HG02938 (cell line): ENCODE results near the gene CDKL2.
"Not testable (repeated sequence)": the region's sequence is repeated elsewhere in the genome, so short reads cannot be mapped to it uniquely, and the experiment has no call there.

Experiments
- ATAC-seq: cut with Tn5 transposase; IDR thresholded peaks from one replicate; pipeline ENCODE4 v1.9.1; 2021; ENCODE audit warnings: mild to moderate bottlenecking, moderate library complexity; ENCODE audit not compliant: unreplicated experiment

Gene CDKL2

DNA sequence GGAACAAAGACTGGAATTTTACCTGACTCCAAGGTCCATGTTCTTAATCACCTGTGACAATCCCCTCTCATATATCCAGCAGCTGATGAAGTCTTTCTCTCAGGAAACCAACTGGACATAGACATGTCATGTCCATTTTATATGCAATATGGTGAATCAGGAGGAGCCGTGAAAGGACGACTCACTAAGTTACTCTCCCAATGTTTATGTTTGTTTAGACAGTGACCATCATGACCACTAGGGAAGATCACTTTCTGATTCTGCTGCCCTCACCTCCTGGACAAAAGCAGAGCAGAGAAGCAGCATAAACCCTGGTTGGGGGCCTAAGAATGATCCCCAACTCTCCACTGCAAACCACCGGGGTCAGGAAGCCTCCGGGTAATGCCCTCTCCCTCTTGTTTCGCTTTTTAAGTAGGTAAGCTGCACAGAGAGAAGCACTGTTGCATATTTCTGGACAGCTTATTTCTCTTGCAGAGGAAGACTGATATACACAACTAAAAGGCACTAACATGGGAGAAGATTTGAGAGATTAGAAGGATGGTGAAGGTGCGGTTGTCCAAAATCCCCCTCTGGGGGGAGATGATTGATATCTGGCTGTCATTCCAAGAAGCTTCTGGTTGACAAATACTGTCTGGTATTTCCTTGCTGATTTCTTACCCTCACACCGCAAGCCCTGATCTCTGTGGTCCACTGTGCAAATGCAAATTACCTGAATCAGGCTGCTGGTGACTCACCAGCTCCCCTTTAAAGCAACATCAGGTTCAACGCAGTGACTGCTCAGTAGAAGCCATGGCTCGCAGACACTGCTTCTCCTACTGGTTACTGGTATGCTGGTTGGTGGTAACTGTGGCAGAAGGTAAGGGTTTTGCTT is 74.8 kb downstream of the CDKL2 start, which contains the start of gene ODAPH:
TSS of gene ODAPH (plus strand) at position 773 of the 871 bp plus-strand sequence. CDS start at position 790, 17 bp downstream.
- ATAC-seq: peak; percentile 68

- ATAC-seq: no peak
Observed at GRCh38 chr4:75552452-75552851, 77.9 kb downstream of the CDKL2 start.

DNA sequence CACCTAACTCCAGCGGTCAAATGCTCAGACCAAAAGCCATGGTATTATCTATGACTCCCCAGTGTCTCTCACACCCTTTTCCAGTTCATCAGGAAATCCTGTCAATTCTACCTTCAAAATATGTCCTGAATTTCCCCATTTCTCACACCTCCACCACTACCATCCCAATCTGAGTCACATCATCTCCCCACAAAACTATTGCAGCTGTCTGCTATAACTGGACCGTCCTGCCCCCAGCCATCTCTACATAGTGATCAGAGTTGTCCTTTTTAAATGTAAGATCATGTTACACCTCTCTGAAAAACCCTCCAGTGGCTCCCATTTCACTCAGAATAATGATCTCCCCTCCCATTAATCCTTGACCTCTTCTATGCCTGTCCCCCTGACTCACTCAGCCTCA is 81.3 kb downstream of the CDKL2 start:
- no peak for ATAC-seq

GRCh38 chr4:75547647-75548387 is 82.5 kb downstream of the CDKL2 start:
- ATAC-seq: no peak

DNA sequence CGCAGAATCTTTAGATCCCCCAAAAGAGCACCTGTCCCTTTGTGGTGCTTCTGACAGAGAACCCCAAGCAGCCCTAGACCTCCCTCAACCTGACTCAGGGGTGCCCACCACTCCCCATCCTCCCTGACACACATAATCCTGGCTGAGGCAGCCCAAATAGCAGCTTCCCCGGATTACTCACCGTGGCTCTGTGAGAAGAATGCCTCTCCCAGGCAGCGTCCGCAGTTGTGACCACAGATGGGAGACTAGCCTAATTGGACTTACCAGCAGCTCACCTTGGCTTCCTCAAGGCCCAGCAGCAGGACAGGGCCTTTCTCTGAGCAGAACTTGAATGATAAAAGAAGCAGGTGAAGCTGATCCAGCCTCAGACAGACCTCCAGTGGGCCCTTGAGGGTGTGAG is 84.8 kb downstream of the CDKL2 start:
- ATAC-seq: no peak

GRCh38 chr4:75544870-75545269 is 85.5 kb downstream of the CDKL2 start:
- no peak for ATAC-seq

DNA sequence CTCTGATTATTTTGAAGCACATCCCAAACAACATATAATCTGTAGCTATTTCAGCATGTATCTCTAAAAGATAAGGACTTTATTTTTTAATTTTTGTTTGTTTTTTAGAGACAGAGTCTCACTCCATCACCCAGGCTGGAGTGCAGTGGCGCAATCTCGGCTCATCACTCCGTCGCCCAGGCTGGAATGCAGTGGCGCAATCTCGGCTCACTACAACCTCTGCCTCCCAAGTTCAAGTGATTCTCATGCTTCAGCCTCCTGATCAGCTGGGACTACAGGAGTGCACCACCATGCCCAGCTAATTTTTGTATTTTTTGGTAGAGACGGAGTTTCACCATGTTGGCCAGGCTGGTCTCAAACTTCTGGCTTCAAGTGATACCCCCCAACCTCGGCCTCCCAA is 86.1 kb downstream of the CDKL2 start:
- not testable (repeated sequence) for ATAC-seq

- ATAC-seq: no peak
Observed at GRCh38 chr4:75542824-75543223, 87.5 kb downstream of the CDKL2 start.

DNA sequence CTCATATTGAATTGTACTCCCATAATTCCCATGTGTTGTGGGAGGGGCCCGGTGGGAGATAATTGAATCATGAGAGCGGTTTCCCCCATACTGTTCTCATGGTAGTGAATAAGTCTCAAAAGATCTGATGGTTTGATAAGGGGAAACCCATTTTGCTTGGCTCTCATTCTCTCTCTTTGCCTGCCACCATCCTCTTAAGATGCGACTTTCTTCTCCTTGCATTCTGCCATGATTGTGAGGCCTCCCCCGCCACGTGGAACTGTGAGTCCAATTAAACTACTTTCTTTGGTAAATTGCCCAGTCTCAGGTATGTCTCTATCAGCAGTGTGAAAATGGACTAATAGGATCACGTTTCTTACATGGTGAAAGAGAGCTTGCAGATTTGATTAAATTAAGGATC is 93.0 kb downstream of the CDKL2 start:
- ATAC-seq: not testable (repeated sequence)

GRCh38 chr4:75533926-75534325 is 96.4 kb downstream of the CDKL2 start:
- not testable (repeated sequence) for ATAC-seq

DNA sequence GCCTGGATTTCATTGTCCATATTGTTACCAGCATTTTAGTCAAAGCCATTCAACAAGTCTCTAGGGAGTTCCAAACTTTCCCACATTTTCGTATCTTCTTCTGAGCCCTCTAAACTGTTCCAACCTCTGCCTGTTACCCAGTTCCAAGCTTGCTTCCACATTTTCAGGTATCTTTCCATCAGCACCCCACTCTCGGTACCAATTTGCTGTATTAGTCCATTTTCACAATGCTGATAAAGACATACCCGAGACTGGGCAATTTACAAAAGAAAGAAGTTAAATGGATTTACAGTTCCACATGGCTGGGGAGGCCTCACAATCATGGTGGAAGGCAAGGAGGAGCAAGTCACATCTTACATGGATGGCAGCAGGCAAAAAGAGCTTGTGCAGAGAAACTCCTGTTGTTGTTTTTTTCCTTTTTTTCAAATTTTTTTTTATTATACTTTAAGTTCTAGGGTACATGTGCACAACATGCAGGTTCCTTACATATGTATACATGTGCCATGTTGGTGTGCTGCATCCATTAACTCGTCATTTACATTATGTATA is 96.9 kb downstream of the CDKL2 start:
- ATAC-seq: not testable (repeated sequence)

GRCh38 chr4:75531536-75532143 is 98.7 kb downstream of the CDKL2 start:
- ATAC-seq: not testable (repeated sequence)

DNA sequence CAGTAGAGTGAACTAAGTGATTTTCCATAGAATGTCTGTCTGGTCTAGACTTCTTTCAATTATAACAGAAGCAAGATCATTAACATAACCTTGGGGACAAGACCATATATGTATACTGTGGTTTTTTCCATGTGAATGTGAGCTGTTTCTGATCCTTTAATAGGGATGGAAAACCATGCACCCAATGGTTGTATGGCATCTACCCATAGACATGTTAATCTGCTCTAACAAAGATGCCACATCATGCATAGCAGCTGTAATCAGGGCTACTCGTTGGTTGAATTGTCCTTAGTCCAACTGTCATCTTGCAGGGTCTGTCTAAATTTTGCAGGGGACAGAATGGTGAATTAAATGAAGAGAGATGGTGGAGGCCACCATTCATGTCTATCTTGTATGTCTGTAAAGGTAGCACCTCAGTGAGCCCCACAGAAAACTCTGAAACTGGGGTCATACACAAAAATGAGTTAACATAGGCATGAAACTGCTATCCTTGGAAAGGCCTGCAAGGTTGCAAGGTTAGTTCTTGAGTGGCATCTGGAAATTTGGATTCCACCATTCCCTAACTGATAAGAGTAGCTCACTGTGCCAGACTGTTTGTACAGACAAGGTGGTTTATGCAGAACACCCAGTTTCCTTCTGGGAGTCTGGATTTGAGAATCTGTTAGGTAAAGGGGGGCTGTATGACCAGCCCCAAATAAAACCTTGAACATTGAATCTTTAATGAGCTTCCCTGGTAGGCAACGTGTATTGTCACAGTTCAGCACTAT is 99.6 kb downstream of the CDKL2 start:
- no peak for ATAC-seq
